Small intestine (tissue), 7 donors: ENCODE measurements around the gene CALM1. TPM values are rescaled to one million over a fixed set of nuclear protein-coding genes. Genes with fewer than 3 reads are reported as not detected.

Experiments used
- DNase-seq, 2 donors: peaks; one replicate each; pipeline versions ENCODE4 v3.0.0 to v3.0.0-alpha.2; 2013
- FAIRE-seq: peaks from 2 replicates; lab custom pipeline; 2012; peaks lifted over from hg19 to GRCh38; lab: Jason Lieb, UNC
- H3K27ac ChIP-seq, 3 donors: one replicate each; pipeline ENCODE4 v1.5.1; 2013; ENCODE audit warnings: low read length in 2 of 3, mild to moderate bottlenecking in 2 of 3, control low read depth in 1 of 3, inconsistent platforms in 1 of 3, low read depth in 1 of 3, moderate library complexity in 1 of 3
- H3K27me3 ChIP-seq, 3 donors: one replicate each; pipeline ENCODE4 v1.6.1; 2013; ENCODE audit warnings: low read length in 3 of 3, inconsistent platforms in 1 of 3; ENCODE audit not compliant: control insufficient read depth in 3 of 3, insufficient read depth in 3 of 3
- H3K36me3 ChIP-seq, 3 donors: one replicate each; pipeline ENCODE4 v1.6.1; 2013; ENCODE audit warnings: low read length in 3 of 3, inconsistent platforms in 1 of 3, low read depth in 1 of 3, mild to moderate bottlenecking in 1 of 3, moderate library complexity in 1 of 3; ENCODE audit not compliant: control insufficient read depth in 3 of 3, insufficient read depth in 2 of 3
- H3K4me1 ChIP-seq, 3 donors: one replicate each; pipeline ENCODE4 v1.6.1; 2013; ENCODE audit warnings: low read length in 2 of 3, inconsistent platforms in 1 of 3, low read depth in 1 of 3, mild to moderate bottlenecking in 1 of 3, moderate library complexity in 1 of 3; ENCODE audit not compliant: control insufficient read depth in 3 of 3, insufficient read depth in 2 of 3
- H3K4me3 ChIP-seq, 3 donors: one replicate each; pipeline ENCODE4 v1.5.1; 2013; ENCODE audit warnings: low read length in 3 of 3, control low read depth in 1 of 3, inconsistent platforms in 1 of 3, low read depth in 1 of 3, mild to moderate bottlenecking in 1 of 3, moderate library complexity in 1 of 3
- H3K9me3 ChIP-seq, 2 donors: one replicate each; pipeline ENCODE4 v1.6.1; 2013; ENCODE audit warnings: low read depth in 1 of 2, low read length in 1 of 2; ENCODE audit not compliant: control insufficient read depth in 2 of 2, insufficient read depth in 1 of 2
- WGBS, 3 donors: extraction: QIAGEN DNeasy Blood & Tissue Kit; methylation state at CpG; one replicate each; pipeline ENCODE4 v1.1.7; 2013; 5-methylcytosine and 5-hydroxymethylcytosine counted together
- polyA plus RNA-seq, 4 donors: library from polyadenylated mRNA; stranded (reverse) in 3 of 4; unstranded in 1 of 4; fragments of 200-250 nt in 3 of 4; fragments of 120-200 nt in 1 of 4; gene quantifications; one replicate each; pipeline versions ENCODE4 v1.2.1 to v1.2.3, GENCODE V29; 2013
- donor health status: healthy with polysubstance abuse.
- donor health status: control.
- donor health status: control.
- donor health status: Bipolar disorder and iron deficiency.
- donor health status: healthy.

The CALM1 gene
- polyA plus RNA-seq, 4 donors, result 596 to 1,791 (median 921) TPM

- DNase-seq, result peak in 1 of 2 donors; percentile 18
- Histone ChIP-seq H3K9me3 (peaks cover 0 to 10% of the 10 kb centered on the region in 2 donors), H3K27ac (no peak overlapping the region), H3K4me1 (peaks cover 0 to 31% (median 9%) of the 10 kb centered on the region in 3 donors), H3K27me3 (no peaks in the 10 kb centered on the region), H3K36me3 (no peaks in the 10 kb centered on the region), H3K4me3 (no peak overlapping the region)
- WGBS, 3 donors, result 74 to 87% (median 76%) methylated on average over 4 of the region's 4 CpGs
- FAIRE-seq, result no peak
Measured at GRCh38 chr14:90358359-90358758, 38.5 kb upstream of the CALM1 start.

GRCh38 chr14:90361865-90362557 lies 34.8 kb upstream of the CALM1 start:
- 71 to 83% (median 74%) methylated on average over 7 of the region's 7 CpGs for WGBS, 3 donors
- Histone ChIP-seq H3K4me3 (no peak overlapping the region), H3K27me3 (no peaks in the 10 kb centered on the region), H3K36me3 (no peaks in the 10 kb centered on the region), H3K27ac (no peak overlapping the region), H3K4me1 (peaks cover 0 to 12% (median 5%) of the 10 kb centered on the region in 3 donors), H3K9me3 (peaks cover 0 to 10% of the 10 kb centered on the region in 2 donors)
- DNase-seq (peak in 1 of 2 donors; percentile 25), FAIRE-seq (no peak)

GRCh38 chr14:90362558-90362896 lies 34.3 kb upstream of the CALM1 start:
- no peak for FAIRE-seq
- 70 to 78% (median 73%) methylated on average over 4 of the region's 4 CpGs for WGBS, 3 donors
- Histone ChIP-seq H3K9me3 (peaks cover 0 to 10% of the 10 kb centered on the region in 2 donors), H3K27ac (no peak overlapping the region), H3K4me1 (peaks cover 0 to 12% (median 5%) of the 10 kb centered on the region in 3 donors), H3K36me3 (no peaks in the 10 kb centered on the region), H3K4me3 (no peak overlapping the region), H3K27me3 (no peaks in the 10 kb centered on the region)
- DNase-seq, result peak in 1 of 2 donors; percentile 21

GRCh38 chr14:90368946-90369721 lies 27.7 kb upstream of the CALM1 start:
- Histone ChIP-seq H3K4me3 (no peak overlapping the region), H3K36me3 (no peaks in the 10 kb centered on the region), H3K27me3 (no peaks in the 10 kb centered on the region), H3K27ac (peak overlapping the region in 2 of 3 donors; percentile 49 to 83), H3K4me1 (peaks cover 0 to 7% (median 5%) of the 10 kb centered on the region in 3 donors), H3K9me3 (no peaks in the 10 kb centered on the region)
- DNase-seq, result peak; percentile 85 to 96
- WGBS, 3 donors, result 8 to 54% (median 32%) methylated on average over 1 of the region's 1 CpG
- FAIRE-seq, result no peak

GRCh38 chr14:90373887-90374286 lies 22.9 kb upstream of the CALM1 start:
- FAIRE-seq, result no peak
- DNase-seq, result no peak
- WGBS, 3 donors, result 67 to 94% (median 91%) methylated on average over 6 of the region's 6 CpGs

GRCh38 chr14:90374813-90375212 lies 22.0 kb upstream of the CALM1 start:
- DNase-seq (no peak), FAIRE-seq (no peak)
- Histone ChIP-seq H3K36me3 (no peaks in the 10 kb centered on the region), H3K27ac (no peak overlapping the region), H3K27me3 (no peaks in the 10 kb centered on the region), H3K4me3 (no peak overlapping the region), H3K9me3 (no peaks in the 10 kb centered on the region), H3K4me1 (peaks cover 0 to 18% (median 1%) of the 10 kb centered on the region in 3 donors)
- 94 to 100% (median 96%) methylated on average over 4 of the region's 4 CpGs for WGBS, 3 donors

More at GRCh38 chr14:90373887-90374286, 22.9 kb upstream of the CALM1 start:
- Histone ChIP-seq H3K4me3 (no peak overlapping the region), H3K4me1 (peaks cover 0 to 13% (median 0%) of the 10 kb centered on the region in 3 donors), H3K27ac (no peak overlapping the region), H3K9me3 (no peaks in the 10 kb centered on the region), H3K27me3 (no peaks in the 10 kb centered on the region), H3K36me3 (no peaks in the 10 kb centered on the region)

- WGBS, 3 donors, result 76 to 82% (median 77%) methylated on average over 4 of the region's 4 CpGs
Measured at GRCh38 chr14:90375934-90376333, 20.9 kb upstream of the CALM1 start.

GRCh38 chr14:90378249-90378648 lies 18.6 kb upstream of the CALM1 start:
- no peaks in the 10 kb centered on the region for H3K36me3 ChIP-seq
- FAIRE-seq (no peak), DNase-seq (no peak)
- 69 to 82% (median 77%) methylated on average over 6 of the region's 6 CpGs for WGBS, 3 donors
- no peak overlapping the region for H3K4me3 ChIP-seq
- H3K27me3 ChIP-seq, result no peaks in the 10 kb centered on the region
- no peak overlapping the region for H3K27ac ChIP-seq
- H3K4me1 ChIP-seq, result peaks cover 4 to 44% (median 4%) of the 10 kb centered on the region in 3 donors
- no peaks in the 10 kb centered on the region for H3K9me3 ChIP-seq

More at GRCh38 chr14:90375934-90376333, 20.9 kb upstream of the CALM1 start:
- no peak overlapping the region for H3K27ac ChIP-seq
- H3K36me3 ChIP-seq, result no peaks in the 10 kb centered on the region
- no peaks in the 10 kb centered on the region for H3K9me3 ChIP-seq
- H3K4me3 ChIP-seq, result no peak overlapping the region
- DNase-seq (no peak), FAIRE-seq (no peak)
- H3K27me3 ChIP-seq, result no peaks in the 10 kb centered on the region
- H3K4me1 ChIP-seq, result peaks cover 1 to 28% (median 2%) of the 10 kb centered on the region in 3 donors
